Measurements from ENCODE around the gene PRKAR2B. TPM values are rescaled to one million over a fixed set of nuclear protein-coding genes. Genes with fewer than 3 reads are reported as not detected.

Gene PRKAR2B
- total and polyA plus RNA-seq, 2 donors (not counting 1 experiment from before 2014, with no cell fraction given), result 0.07 to 0.81 TPM

GRCh38 chr7:107186240-107186639 is 141.7 kb downstream of the PRKAR2B start:
- H3K27me3 ChIP-seq (replicated peaks in 1 of 4; ENCODE audit: control extremely low read depth in 1 of 4, control insufficient read depth in 3 of 4, insufficient read depth in 4 of 4, low read length in 3 of 4), result no peaks in the 10 kb centered on the region

GRCh38 chr7:107187774-107188173 is 143.3 kb downstream of the PRKAR2B start:
- H3K4me3 Mint-ChIP-seq, result no peak overlapping the region
- 100% methylated on average over 2 of the region's 2 CpGs for WGBS (ENCODE audit: insufficient coverage)
- DNase-seq (no peak), ATAC-seq (ENCODE audit: low read depth) (no peak)
- intact Hi-C loops (cut with micrococcal nuclease), result no loop called here
- no peak overlapping the region for H3K27ac Mint-ChIP-seq
- Histone ChIP-seq H3K27me3 (replicated peaks in 1 of 4; ENCODE audit: control extremely low read depth in 1 of 4, control insufficient read depth in 3 of 4, insufficient read depth in 4 of 4, low read length in 3 of 4) (no peaks in the 10 kb centered on the region), H3K4me3 (ENCODE audit: control extremely low read depth in 1 of 5, extremely low read depth in 1 of 5, insufficient read depth in 1 of 5, low read depth in 2 of 5, low read length in 4 of 5) (no peak overlapping the region), H3K79me2 (ENCODE audit: control insufficient read depth, insufficient read depth, low read length) (peaks cover 23% of the 10 kb centered on the region), H3K36me3 (replicated peaks in 1 of 2; ENCODE audit: control extremely low read depth in 1 of 2, control insufficient read depth in 1 of 2, extremely low read depth in 1 of 2, insufficient read depth in 2 of 2, low read length in 1 of 2) (peaks cover 35 to 95% of the 10 kb centered on the region in 2 experiments), H3K9me3 (ENCODE audit: control extremely low read depth in 1 of 3, control insufficient read depth in 2 of 3, insufficient read depth in 1 of 3, low read length in 2 of 3) (no peaks in the 10 kb centered on the region), H3K9ac (ENCODE audit: low read length) (no peak overlapping the region), H4K20me1 (ENCODE audit: control insufficient read depth, insufficient read depth, low read length, poor library complexity, severe bottlenecking) (peaks cover 46% of the 10 kb centered on the region), H3K4me1 (ENCODE audit: control insufficient read depth in 2 of 2, insufficient read depth in 2 of 2, low read length in 2 of 2) (no peaks in the 10 kb centered on the region), H3K4me2 (replicated peaks; ENCODE audit: low read depth, low read length, poor library complexity, severe bottlenecking) (no peak overlapping the region), H3K27ac (ENCODE audit: low read length in 2 of 2) (no peak overlapping the region), H2AFZ (ENCODE audit: insufficient read depth, low read depth, low read length, poor library complexity, severe bottlenecking) (no peak overlapping the region)
- no peak for TF ChIP-seq CTCF (IDR thresholded peaks at IDR 0.05)
- TF ChIP-seq EZH2 (IDR thresholded peaks at IDR 0.05; ENCODE audit: borderline replicate concordance, insufficient read depth, low read depth, low read length, poor library complexity, severe bottlenecking), result no peak
- no peaks in the 10 kb centered on the region for H3K9me3 Mint-ChIP-seq (ENCODE audit: insufficient read depth)
- POLR2A ChIA-PET, result no interaction called here
- CTCF ChIA-PET, result interaction anchor here (1.1 kb wide), 1 partner anchor 38 kb away, joined by 4 read pairs; no protein-coding TSS in a partner anchor
- no peaks in the 10 kb centered on the region for H3K27me3 Mint-ChIP-seq
- no peaks in the 10 kb centered on the region for H3K4me1 Mint-ChIP-seq

More at GRCh38 chr7:107186240-107186639, 141.7 kb downstream of the PRKAR2B start:
- no peak overlapping the region for H3K27ac ChIP-seq (ENCODE audit: low read length in 2 of 2)
- H3K9ac ChIP-seq (ENCODE audit: low read length), result no peak overlapping the region
- POLR2A ChIA-PET, result no interaction called here
- H3K4me1 Mint-ChIP-seq, result no peaks in the 10 kb centered on the region
- H3K36me3 ChIP-seq (replicated peaks in 1 of 2; ENCODE audit: control extremely low read depth in 1 of 2, control insufficient read depth in 1 of 2, extremely low read depth in 1 of 2, insufficient read depth in 2 of 2, low read length in 1 of 2), result peaks cover 30 to 90% of the 10 kb centered on the region in 2 experiments
- no peak overlapping the region for H3K4me2 ChIP-seq (replicated peaks; ENCODE audit: low read depth, low read length, poor library complexity, severe bottlenecking)
- WGBS (ENCODE audit: insufficient coverage), result no CpG with 5 or more reads among the region's 4 CpGs
- no peaks in the 10 kb centered on the region for H3K9me3 Mint-ChIP-seq (ENCODE audit: insufficient read depth)
- H3K9me3 ChIP-seq (ENCODE audit: control extremely low read depth in 1 of 3, control insufficient read depth in 2 of 3, insufficient read depth in 1 of 3, low read length in 2 of 3), result no peaks in the 10 kb centered on the region
- H3K27me3 Mint-ChIP-seq, result no peaks in the 10 kb centered on the region
- no peak overlapping the region for H3K4me3 Mint-ChIP-seq
- ATAC-seq (ENCODE audit: low read depth), result no peak
- H4K20me1 ChIP-seq (ENCODE audit: control insufficient read depth, insufficient read depth, low read length, poor library complexity, severe bottlenecking), result peaks cover 56% of the 10 kb centered on the region
- H3K27ac Mint-ChIP-seq, result no peak overlapping the region
- no peaks in the 10 kb centered on the region for H3K4me1 ChIP-seq (ENCODE audit: control insufficient read depth in 2 of 2, insufficient read depth in 2 of 2, low read length in 2 of 2)
- H3K79me2 ChIP-seq (ENCODE audit: control insufficient read depth, insufficient read depth, low read length), result peaks cover 26% of the 10 kb centered on the region
- CTCF ChIA-PET, result interaction anchor here (1.1 kb wide), 1 partner anchor 39 kb away, joined by 3 read pairs; no protein-coding TSS in a partner anchor
- intact Hi-C loops (cut with micrococcal nuclease), result no loop called here
- no peak overlapping the region for H3K4me3 ChIP-seq (ENCODE audit: control extremely low read depth in 1 of 5, extremely low read depth in 1 of 5, insufficient read depth in 1 of 5, low read depth in 2 of 5, low read length in 4 of 5)
- no peak for TF ChIP-seq EZH2 (IDR thresholded peaks at IDR 0.05; ENCODE audit: borderline replicate concordance, insufficient read depth, low read depth, low read length, poor library complexity, severe bottlenecking)
- no peak for TF ChIP-seq CTCF (IDR thresholded peaks at IDR 0.05)
- no peak overlapping the region for H2AFZ ChIP-seq (ENCODE audit: insufficient read depth, low read depth, low read length, poor library complexity, severe bottlenecking)
- DNase-seq, result no peak
